ENCODE measurements around the gene PNMA6A.
"Not testable (repeated sequence)": the region's sequence is repeated elsewhere in the genome, so short reads cannot be mapped to it uniquely, and the experiment has no call there.

Gene PNMA6A

GRCh38 chrX:153113851-153114250 is 41.6 kb downstream of the PNMA6A start:
- not testable (repeated sequence) for H3K23ac ChIP-seq (ENCODE audit: low read length in 2 of 2); H3K36me3 ChIP-seq (ENCODE audit: control insufficient read depth in 1 of 2, insufficient read depth in 2 of 2, low read depth in 1 of 2, low read length in 2 of 2); H3K9ac ChIP-seq (ENCODE audit: low read length)

GRCh38 chrX:153117754-153118153 is 45.5 kb downstream of the PNMA6A start:
- not testable (repeated sequence) for H3K4me2 ChIP-seq (ENCODE audit: low read length, poor library complexity, severe bottlenecking); H3K27ac ChIP-seq (ENCODE audit: low read length, poor library complexity, severe bottlenecking); H3K9ac ChIP-seq (ENCODE audit: low read length); H3K36me3 ChIP-seq (ENCODE audit: control insufficient read depth in 1 of 2, insufficient read depth in 2 of 2, low read depth in 1 of 2, low read length in 2 of 2); H3K79me1 ChIP-seq (replicated peaks; ENCODE audit: low read length, poor library complexity, severe bottlenecking); H3K4me1 ChIP-seq (ENCODE audit: control insufficient read depth, insufficient read depth, low read depth, low read length); H3K4me3 ChIP-seq (ENCODE audit: insufficient read depth in 1 of 2, low read depth in 1 of 2, low read length in 2 of 2); H2BK15ac ChIP-seq (ENCODE audit: low read depth, poor library complexity, severe bottlenecking); H2BK5ac ChIP-seq (ENCODE audit: low read depth, low read length, poor library complexity, severe bottlenecking); H3K18ac ChIP-seq (ENCODE audit: low read depth in 1 of 2, low read length in 2 of 2); H2AK5ac ChIP-seq (ENCODE audit: low read length, severe bottlenecking); DNase-seq; H2BK120ac ChIP-seq (ENCODE audit: low read depth, low read length); H4K8ac ChIP-seq (ENCODE audit: low read length); H3K23ac ChIP-seq (ENCODE audit: low read length in 2 of 2); H3K14ac ChIP-seq (ENCODE audit: low read length in 2 of 2); H4K91ac ChIP-seq (ENCODE audit: low read length); H2BK12ac ChIP-seq (ENCODE audit: low read length in 2 of 2); H2AFZ ChIP-seq (ENCODE audit: low read depth, low read length); H3K27me3 ChIP-seq (ENCODE audit: control insufficient read depth in 1 of 2, insufficient read depth in 1 of 2, low read length in 2 of 2); H3K4ac ChIP-seq (ENCODE audit: low read depth in 1 of 2, low read length in 2 of 2); H3K9me3 ChIP-seq (ENCODE audit: control insufficient read depth, low read length)
- no CpG with 5 or more reads among the region's 3 CpGs for WGBS

More at GRCh38 chrX:153113851-153114250, 41.6 kb downstream of the PNMA6A start:
- DNase-seq; H3K14ac ChIP-seq (ENCODE audit: low read length in 2 of 2); H2BK120ac ChIP-seq (ENCODE audit: low read depth, low read length); H3K4me1 ChIP-seq (ENCODE audit: control insufficient read depth, insufficient read depth, low read depth, low read length); H2BK5ac ChIP-seq (ENCODE audit: low read depth, low read length, poor library complexity, severe bottlenecking); H2BK15ac ChIP-seq (ENCODE audit: low read depth, poor library complexity, severe bottlenecking); H3K9me3 ChIP-seq (ENCODE audit: control insufficient read depth, low read length); H4K91ac ChIP-seq (ENCODE audit: low read length); H4K8ac ChIP-seq (ENCODE audit: low read length); H3K4ac ChIP-seq (ENCODE audit: low read depth in 1 of 2, low read length in 2 of 2); H2AK5ac ChIP-seq (ENCODE audit: low read length, severe bottlenecking); H3K27me3 ChIP-seq (ENCODE audit: control insufficient read depth in 1 of 2, insufficient read depth in 1 of 2, low read length in 2 of 2); H2BK12ac ChIP-seq (ENCODE audit: low read length in 2 of 2); H3K18ac ChIP-seq (ENCODE audit: low read depth in 1 of 2, low read length in 2 of 2); H3K27ac ChIP-seq (ENCODE audit: low read length, poor library complexity, severe bottlenecking); H3K4me2 ChIP-seq (ENCODE audit: low read length, poor library complexity, severe bottlenecking); H2AFZ ChIP-seq (ENCODE audit: low read depth, low read length); H3K79me1 ChIP-seq (replicated peaks; ENCODE audit: low read length, poor library complexity, severe bottlenecking); H3K4me3 ChIP-seq (ENCODE audit: insufficient read depth in 1 of 2, low read depth in 1 of 2, low read length in 2 of 2): not testable (repeated sequence)
- no CpG with 5 or more reads among the region's 9 CpGs for WGBS

GRCh38 chrX:153120230-153120629 is 48.0 kb downstream of the PNMA6A start:
- H3K9ac ChIP-seq (ENCODE audit: low read length); H4K91ac ChIP-seq (ENCODE audit: low read length); H2BK15ac ChIP-seq (ENCODE audit: low read depth, poor library complexity, severe bottlenecking); H4K8ac ChIP-seq (ENCODE audit: low read length); H2BK12ac ChIP-seq (ENCODE audit: low read length in 2 of 2); H3K18ac ChIP-seq (ENCODE audit: low read depth in 1 of 2, low read length in 2 of 2); DNase-seq; H3K27ac ChIP-seq (ENCODE audit: low read length, poor library complexity, severe bottlenecking); H3K4me2 ChIP-seq (ENCODE audit: low read length, poor library complexity, severe bottlenecking); H3K4me3 ChIP-seq (ENCODE audit: insufficient read depth in 1 of 2, low read depth in 1 of 2, low read length in 2 of 2); H3K27me3 ChIP-seq (ENCODE audit: control insufficient read depth in 1 of 2, insufficient read depth in 1 of 2, low read length in 2 of 2); H2AK5ac ChIP-seq (ENCODE audit: low read length, severe bottlenecking); H3K23ac ChIP-seq (ENCODE audit: low read length in 2 of 2); H3K36me3 ChIP-seq (ENCODE audit: control insufficient read depth in 1 of 2, insufficient read depth in 2 of 2, low read depth in 1 of 2, low read length in 2 of 2); H3K14ac ChIP-seq (ENCODE audit: low read length in 2 of 2); H3K9me3 ChIP-seq (ENCODE audit: control insufficient read depth, low read length); H2BK5ac ChIP-seq (ENCODE audit: low read depth, low read length, poor library complexity, severe bottlenecking); H2AFZ ChIP-seq (ENCODE audit: low read depth, low read length); H3K4me1 ChIP-seq (ENCODE audit: control insufficient read depth, insufficient read depth, low read depth, low read length); H3K4ac ChIP-seq (ENCODE audit: low read depth in 1 of 2, low read length in 2 of 2); H3K79me1 ChIP-seq (replicated peaks; ENCODE audit: low read length, poor library complexity, severe bottlenecking); H2BK120ac ChIP-seq (ENCODE audit: low read depth, low read length): not testable (repeated sequence)
- WGBS, result no CpG with 5 or more reads among the region's 8 CpGs

- not testable (repeated sequence) for H3K4me3 ChIP-seq (ENCODE audit: insufficient read depth in 1 of 2, low read depth in 1 of 2, low read length in 2 of 2); H3K27ac ChIP-seq (ENCODE audit: low read length, poor library complexity, severe bottlenecking); H2BK5ac ChIP-seq (ENCODE audit: low read depth, low read length, poor library complexity, severe bottlenecking); H2AK5ac ChIP-seq (ENCODE audit: low read length, severe bottlenecking); H2AFZ ChIP-seq (ENCODE audit: low read depth, low read length); H3K4me2 ChIP-seq (ENCODE audit: low read length, poor library complexity, severe bottlenecking); H4K8ac ChIP-seq (ENCODE audit: low read length); DNase-seq; H2BK12ac ChIP-seq (ENCODE audit: low read length in 2 of 2); H3K14ac ChIP-seq (ENCODE audit: low read length in 2 of 2); H3K9me3 ChIP-seq (ENCODE audit: control insufficient read depth, low read length); H3K36me3 ChIP-seq (ENCODE audit: control insufficient read depth in 1 of 2, insufficient read depth in 2 of 2, low read depth in 1 of 2, low read length in 2 of 2); H4K91ac ChIP-seq (ENCODE audit: low read length); H3K9ac ChIP-seq (ENCODE audit: low read length); H3K4me1 ChIP-seq (ENCODE audit: control insufficient read depth, insufficient read depth, low read depth, low read length); H3K4ac ChIP-seq (ENCODE audit: low read depth in 1 of 2, low read length in 2 of 2); H3K23ac ChIP-seq (ENCODE audit: low read length in 2 of 2); H3K27me3 ChIP-seq (ENCODE audit: control insufficient read depth in 1 of 2, insufficient read depth in 1 of 2, low read length in 2 of 2); H3K79me1 ChIP-seq (replicated peaks; ENCODE audit: low read length, poor library complexity, severe bottlenecking); H3K18ac ChIP-seq (ENCODE audit: low read depth in 1 of 2, low read length in 2 of 2); H2BK120ac ChIP-seq (ENCODE audit: low read depth, low read length); H2BK15ac ChIP-seq (ENCODE audit: low read depth, poor library complexity, severe bottlenecking)
- no CpG with 5 or more reads among the region's 14 CpGs for WGBS
Measured at GRCh38 chrX:153123468-153123867, 51.2 kb downstream of the PNMA6A start.
